Type B pancreatic cell (in vitro differentiated cells): ENCODE measurements around the gene KRT75. TPM values are rescaled to one million over a fixed set of nuclear protein-coding genes. Genes with fewer than 3 reads are reported as not detected.

Source experiments
- DNase-seq: peaks from one replicate; pipeline ENCODE4 v3.0.0; 2021; ENCODE audit warnings: mixed read lengths; ENCODE audit not compliant: unreplicated experiment; ENCODE audit errors: extremely low spot score
- H3K27ac Mint-ChIP-seq: 2 replicates; pipeline ENCODE4 v1.8.0; 2021; ENCODE audit warnings: mild to moderate bottlenecking, mixed read lengths
- H3K27me3 Mint-ChIP-seq: 2 replicates; pipeline ENCODE4 v1.8.0; 2021; ENCODE audit warnings: mixed read lengths
- H3K36me3 Mint-ChIP-seq: 2 replicates; pipeline ENCODE4 v1.8.0; 2021; ENCODE audit warnings: mixed read lengths
- H3K4me1 Mint-ChIP-seq: one replicate; pipeline ENCODE4 v1.8.0; 2021; ENCODE audit warnings: mixed read lengths; ENCODE audit not compliant: unreplicated experiment
- H3K4me3 Mint-ChIP-seq: 2 replicates; pipeline ENCODE4 v1.8.0; 2021; ENCODE audit warnings: mild to moderate bottlenecking, mixed read lengths
- H3K9me3 Mint-ChIP-seq: 2 replicates; pipeline ENCODE4 v1.8.0; 2021; ENCODE audit warnings: mixed read lengths
- CTCF ChIP-seq: fragments of 200-600 bp; sonication (generic); conservative IDR thresholded peaks from 2 replicates; pipeline ENCODE4 v1.5.0; 2021; ENCODE audit warnings: antibody characterized with exemption, mild to moderate bottlenecking
- total RNA-seq: library from RNA; stranded (reverse); gene quantifications from 2 replicates; pipeline ENCODE4 v1.2.1, GENCODE V29; 2021; ENCODE audit warnings: low replicate concordance

Gene KRT75
- total RNA-seq, 1 donor from 2014 or later, result not detected

DNA sequence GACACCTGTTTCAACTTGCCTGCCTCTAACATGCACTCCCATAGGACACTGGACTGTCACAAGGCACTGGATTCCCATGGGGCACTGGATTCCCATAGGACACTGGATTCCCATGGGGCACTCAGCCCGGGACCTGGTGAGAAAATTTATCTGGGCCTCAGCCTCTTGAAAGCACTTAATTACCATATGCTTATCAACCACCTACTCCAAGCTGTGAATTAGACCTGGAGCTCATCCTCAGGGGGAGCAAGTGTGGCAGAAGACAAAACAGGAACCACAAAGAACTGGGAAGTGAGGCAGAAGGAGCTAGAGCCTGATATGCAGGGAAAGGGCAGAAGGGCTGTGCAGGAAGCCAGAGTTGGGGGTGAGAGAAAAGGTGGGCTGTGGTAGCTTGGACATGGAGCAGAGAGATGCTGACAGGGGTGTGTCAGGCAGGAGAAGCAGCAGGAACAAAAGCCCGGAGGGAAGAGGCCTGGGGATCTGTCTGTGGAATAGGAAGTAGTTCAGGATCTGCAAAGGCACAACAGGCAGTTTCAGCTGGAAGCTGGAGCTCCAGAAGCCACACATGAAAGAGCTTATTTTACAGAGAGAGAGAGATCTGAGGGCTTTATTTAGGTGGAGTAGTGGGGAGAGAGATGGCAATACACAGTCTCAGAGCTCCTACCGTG is 31.2 kb downstream of the KRT75 start:
- H3K9me3 Mint-ChIP-seq, result no peaks in the 10 kb centered on the region

DNA sequence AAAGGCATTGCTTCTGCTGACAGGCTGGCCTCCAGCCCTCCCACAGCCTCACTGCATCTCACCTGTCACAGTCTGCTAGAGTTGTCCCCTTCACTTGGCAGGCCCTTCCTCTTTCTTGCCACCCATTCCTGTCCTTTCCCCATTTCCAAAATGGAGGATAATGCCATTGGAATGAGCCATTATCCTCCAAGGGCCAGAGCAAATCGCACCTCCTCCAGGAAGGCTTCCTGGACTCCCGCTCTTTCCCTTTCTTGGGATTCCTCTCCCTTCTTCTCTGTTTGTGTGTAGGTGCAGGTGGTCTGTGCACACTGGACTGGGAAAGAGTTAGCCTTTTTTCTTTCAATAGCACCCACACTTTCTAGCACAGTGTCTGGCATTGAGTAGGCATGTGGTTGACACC is 31.8 kb downstream of the KRT75 start:
- TF ChIP-seq CTCF, result no peak
- H3K27ac Mint-ChIP-seq, result no peak overlapping the region
- no peaks in the 10 kb centered on the region for H3K9me3 Mint-ChIP-seq
- H3K27me3 Mint-ChIP-seq, result peaks cover 16% of the 10 kb centered on the region
- DNase-seq, result no peak
- no peak overlapping the region for H3K4me3 Mint-ChIP-seq
- no peaks in the 10 kb centered on the region for H3K36me3 Mint-ChIP-seq
- no peaks in the 10 kb centered on the region for H3K4me1 Mint-ChIP-seq

More for the DNA sequence above, 31.2 kb downstream of the KRT75 start:
- Mint-ChIP-seq H3K36me3 (no peaks in the 10 kb centered on the region), H3K4me1 (no peaks in the 10 kb centered on the region), H3K27ac (no peak overlapping the region), H3K4me3 (no peak overlapping the region), H3K27me3 (peaks cover 13% of the 10 kb centered on the region)
- DNase-seq, result no peak
- TF ChIP-seq CTCF, result no peak

GRCh38 chr12:52401926-52402325 is 32.2 kb downstream of the KRT75 start:
- H3K4me1 Mint-ChIP-seq, result no peaks in the 10 kb centered on the region

GRCh38 chr12:52401526-52401925 is 32.6 kb downstream of the KRT75 start:
- no peak for TF ChIP-seq CTCF
- peaks cover 24% of the 10 kb centered on the region for H3K27me3 Mint-ChIP-seq
- H3K4me1 Mint-ChIP-seq, result no peaks in the 10 kb centered on the region
- DNase-seq, result no peak
- no peak overlapping the region for H3K27ac Mint-ChIP-seq
- no peak overlapping the region for H3K4me3 Mint-ChIP-seq
- no peaks in the 10 kb centered on the region for H3K9me3 Mint-ChIP-seq
- H3K36me3 Mint-ChIP-seq, result no peaks in the 10 kb centered on the region

More at GRCh38 chr12:52401926-52402325, 32.2 kb downstream of the KRT75 start:
- no peak overlapping the region for H3K27ac Mint-ChIP-seq
- H3K9me3 Mint-ChIP-seq, result no peaks in the 10 kb centered on the region
- H3K4me3 Mint-ChIP-seq, result no peak overlapping the region
- no peaks in the 10 kb centered on the region for H3K36me3 Mint-ChIP-seq
- H3K27me3 Mint-ChIP-seq, result peaks cover 20% of the 10 kb centered on the region
- no peak for DNase-seq
- TF ChIP-seq CTCF, result no peak

GRCh38 chr12:52400906-52401305 is 33.3 kb downstream of the KRT75 start:
- H3K27ac Mint-ChIP-seq, result no peak overlapping the region

More at GRCh38 chr12:52400906-52401305, 33.3 kb downstream of the KRT75 start:
- TF ChIP-seq CTCF, result no peak
- no peaks in the 10 kb centered on the region for H3K36me3 Mint-ChIP-seq
- no peaks in the 10 kb centered on the region for H3K4me1 Mint-ChIP-seq
- no peak overlapping the region for H3K4me3 Mint-ChIP-seq
- no peaks in the 10 kb centered on the region for H3K9me3 Mint-ChIP-seq
- H3K27me3 Mint-ChIP-seq, result peaks cover 29% of the 10 kb centered on the region
- DNase-seq, result no peak
